DOHH2 (cell line): ENCODE results near the gene POU2F1.

Experiments
- H3F3A ChIP-seq: fragments of 200-600 bp; sonication (generic), shearing (Covaris generic); 2 replicates; pipeline ENCODE4 v1.6.0; 2016; ENCODE audit warnings: antibody characterized with exemption, mild to moderate bottlenecking; ENCODE audit not compliant: control insufficient read depth, insufficient read depth
- H3K27ac ChIP-seq: fragments of 200-600 bp; sonication (generic); 2 replicates; pipeline ENCODE4 v1.5.1; 2014; ENCODE audit warnings: low read depth, mild to moderate bottlenecking, low read length, moderate library complexity
- H3K27me3 ChIP-seq: fragments of 200-600 bp; sonication (generic); 2 replicates; pipeline ENCODE4 v1.6.1; 2014; ENCODE audit warnings: mild to moderate bottlenecking, low read length, mixed read lengths; ENCODE audit not compliant: control insufficient read depth
- H3K36me3 ChIP-seq: fragments of 200-600 bp; sonication (generic); 2 replicates; pipeline ENCODE4 v1.6.1; 2014; ENCODE audit warnings: mild to moderate bottlenecking, low read length, moderate library complexity, mixed read lengths; ENCODE audit not compliant: control insufficient read depth
- H3K4me1 ChIP-seq: fragments of 200-600 bp; sonication (generic); 2 replicates; pipeline ENCODE4 v1.6.1; 2014; ENCODE audit warnings: mild to moderate bottlenecking, low read length, mixed read lengths; ENCODE audit not compliant: control insufficient read depth
- H3K4me2 ChIP-seq: fragments of 200-600 bp; sonication (generic); 2 replicates; pipeline ENCODE4 v1.6.0; 2014; ENCODE audit warnings: mild to moderate bottlenecking, low read length, moderate library complexity
- H3K4me3 ChIP-seq: fragments of 200-600 bp; sonication (generic); 2 replicates; pipeline ENCODE4 v1.5.1; 2014; ENCODE audit warnings: mild to moderate bottlenecking, low read length, mixed read lengths
- H3K79me2 ChIP-seq: fragments of 200-600 bp; sonication (generic); 2 replicates; pipeline ENCODE4 v1.6.1; 2014; ENCODE audit warnings: mild to moderate bottlenecking, low read length, mixed read lengths; ENCODE audit not compliant: control insufficient read depth
- H3K9me2 ChIP-seq: fragments of 200-600 bp; sonication (generic); replicated peaks from 2 replicates; pipeline ENCODE4 v1.6.1; 2014; ENCODE audit warnings: mild to moderate bottlenecking, low read length, mixed read lengths; ENCODE audit not compliant: control insufficient read depth
- H3K9me3 ChIP-seq: fragments of 200-600 bp; sonication (generic); 2 replicates; pipeline ENCODE4 v1.6.1; 2014; ENCODE audit warnings: antibody characterized with exemption, low read length, mixed read lengths; ENCODE audit not compliant: control insufficient read depth, insufficient read depth
- H4K20me1 ChIP-seq: fragments of 200-600 bp; sonication (generic); 2 replicates; pipeline ENCODE4 v1.6.0; 2014; ENCODE audit warnings: low read depth, mild to moderate bottlenecking, antibody characterized with exemption, low read length, moderate library complexity; ENCODE audit not compliant: control insufficient read depth, insufficient read depth
- EZH2phosphoT487 ChIP-seq: fragments of 200-600 bp; sonication (generic); IDR thresholded peaks from 2 replicates; pipeline ENCODE4 v1.6.1; 2017; ENCODE audit warnings: borderline replicate concordance, mild to moderate bottlenecking, antibody characterized with exemption, low read length, moderate library complexity, mixed read lengths
- TF ChIP-seq, protein P1 (sequence below): fragments of 200-600 bp; sonication (generic); IDR thresholded peaks from one replicate; pipeline ENCODE4 v1.5.1; 2014; ENCODE audit warnings: antibody characterized with exemption, mild to moderate bottlenecking, low read depth, low read length; ENCODE audit not compliant: poor library complexity, severe bottlenecking

POU2F1 gene

DNA sequence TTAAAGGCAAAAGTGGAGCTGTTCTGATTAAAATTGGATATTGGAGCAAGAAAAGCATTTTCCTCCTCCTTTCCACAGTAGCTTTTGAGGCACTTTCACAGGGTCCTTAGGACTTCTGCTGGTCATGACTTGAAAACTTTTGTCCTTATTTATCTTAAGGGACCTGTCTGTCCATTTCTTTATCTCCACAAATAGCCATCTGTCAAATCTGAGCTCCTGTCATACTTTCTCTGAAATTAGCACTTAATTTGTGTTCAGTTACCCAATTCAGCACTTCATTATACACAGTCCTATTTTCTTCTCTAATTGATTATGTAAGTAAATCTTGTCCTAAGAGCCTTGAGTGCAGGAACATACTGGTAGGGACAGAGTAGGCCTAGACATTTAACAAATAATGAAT lies 9.8 kb downstream of the POU2F1 start:
- peaks cover 31% of the 10 kb centered on the region for H3K4me1 ChIP-seq
- H3K4me2 ChIP-seq: no peak overlapping the region
- H3K36me3 ChIP-seq: no peaks in the 10 kb centered on the region
- peaks cover 91% of the 10 kb centered on the region for H3K79me2 ChIP-seq
- H3K27ac ChIP-seq: no peak overlapping the region
- no peaks in the 10 kb centered on the region for H3F3A ChIP-seq
- H3K27me3 ChIP-seq: no peaks in the 10 kb centered on the region
- TF ChIP-seq, protein P1, sequence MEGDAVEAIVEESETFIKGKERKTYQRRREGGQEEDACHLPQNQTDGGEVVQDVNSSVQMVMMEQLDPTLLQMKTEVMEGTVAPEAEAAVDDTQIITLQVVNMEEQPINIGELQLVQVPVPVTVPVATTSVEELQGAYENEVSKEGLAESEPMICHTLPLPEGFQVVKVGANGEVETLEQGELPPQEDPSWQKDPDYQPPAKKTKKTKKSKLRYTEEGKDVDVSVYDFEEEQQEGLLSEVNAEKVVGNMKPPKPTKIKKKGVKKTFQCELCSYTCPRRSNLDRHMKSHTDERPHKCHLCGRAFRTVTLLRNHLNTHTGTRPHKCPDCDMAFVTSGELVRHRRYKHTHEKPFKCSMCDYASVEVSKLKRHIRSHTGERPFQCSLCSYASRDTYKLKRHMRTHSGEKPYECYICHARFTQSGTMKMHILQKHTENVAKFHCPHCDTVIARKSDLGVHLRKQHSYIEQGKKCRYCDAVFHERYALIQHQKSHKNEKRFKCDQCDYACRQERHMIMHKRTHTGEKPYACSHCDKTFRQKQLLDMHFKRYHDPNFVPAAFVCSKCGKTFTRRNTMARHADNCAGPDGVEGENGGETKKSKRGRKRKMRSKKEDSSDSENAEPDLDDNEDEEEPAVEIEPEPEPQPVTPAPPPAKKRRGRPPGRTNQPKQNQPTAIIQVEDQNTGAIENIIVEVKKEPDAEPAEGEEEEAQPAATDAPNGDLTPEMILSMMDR: no peak
- no peak for TF ChIP-seq EZH2phosphoT487
- no peaks in the 10 kb centered on the region for H3K9me3 ChIP-seq
- H4K20me1 ChIP-seq: no peaks in the 10 kb centered on the region; the same call in 1 of the 2 replicates
- H3K9me2 ChIP-seq: no peaks in the 10 kb centered on the region
- H3K4me3 ChIP-seq: no peak overlapping the region

DNA sequence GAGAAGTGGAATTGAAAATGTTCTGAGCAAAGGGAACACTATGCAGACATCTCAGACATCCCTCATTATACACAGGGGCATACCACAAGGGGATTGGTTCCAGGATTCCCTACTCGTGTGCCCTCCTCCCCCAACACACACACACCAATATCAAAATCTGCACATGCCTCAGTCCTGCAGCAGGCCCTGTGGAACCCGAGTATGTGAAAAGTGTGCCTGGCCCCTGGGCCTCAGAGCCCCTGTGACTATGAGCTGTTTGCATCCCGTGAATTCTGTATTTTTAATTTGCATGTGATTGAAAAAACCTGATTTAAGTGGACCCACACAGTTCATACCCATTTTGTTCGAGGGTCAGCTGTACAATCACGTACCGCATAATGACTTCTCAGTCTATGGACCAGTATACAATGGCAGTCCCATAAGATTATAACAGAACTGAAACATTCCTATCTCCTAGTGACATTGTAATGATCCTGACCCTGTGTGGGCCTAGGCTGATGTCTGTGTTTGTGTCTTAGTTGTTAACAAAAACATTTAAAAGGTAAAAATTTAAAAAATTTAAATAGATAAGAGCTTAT lies 11.3 kb downstream of the POU2F1 start:
- Histone ChIP-seq H3K36me3 (no peaks in the 10 kb centered on the region), H3K4me3 (no peak overlapping the region), H3F3A (no peaks in the 10 kb centered on the region), H3K9me2 (no peaks in the 10 kb centered on the region), H3K4me1 (peaks cover 24% of the 10 kb centered on the region), H3K27ac (no peak overlapping the region), H3K4me2 (no peak overlapping the region), H3K27me3 (no peaks in the 10 kb centered on the region), H3K9me3 (no peaks in the 10 kb centered on the region), H4K20me1 (no peaks in the 10 kb centered on the region; the same call in 1 of the 2 replicates), H3K79me2 (peaks cover 87% of the 10 kb centered on the region)
- no peak for TF ChIP-seq EZH2phosphoT487
- TF ChIP-seq, protein P1: no peak

DNA sequence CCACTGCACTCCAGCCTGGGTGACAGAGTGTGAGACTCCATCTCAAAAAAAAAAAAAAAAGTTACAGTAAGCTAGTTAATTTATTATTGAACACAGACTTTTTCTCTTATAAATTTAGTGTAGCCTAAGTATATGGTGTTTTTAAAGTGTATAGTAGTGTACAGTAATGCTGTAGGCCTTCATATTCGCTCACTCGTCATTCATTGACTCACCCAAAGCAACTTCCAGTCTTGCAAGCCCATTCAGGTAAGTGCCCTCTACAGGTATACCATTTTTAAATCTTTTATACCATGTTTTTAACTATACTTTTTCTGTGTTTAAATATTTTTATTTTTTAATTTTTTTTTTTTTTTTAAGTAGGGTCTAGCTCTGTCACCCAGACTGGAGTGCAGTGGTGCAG lies 12.1 kb downstream of the POU2F1 start:
- TF ChIP-seq EZH2phosphoT487: no peak
- TF ChIP-seq, protein P1: no peak
- peaks cover 24% of the 10 kb centered on the region for H3K4me1 ChIP-seq
- no peak overlapping the region for H3K4me3 ChIP-seq
- no peaks in the 10 kb centered on the region; the same call in 1 of the 2 replicates for H4K20me1 ChIP-seq
- no peaks in the 10 kb centered on the region for H3K9me2 ChIP-seq
- H3F3A ChIP-seq: no peaks in the 10 kb centered on the region
- no peak overlapping the region for H3K27ac ChIP-seq
- H3K79me2 ChIP-seq: peaks cover 84% of the 10 kb centered on the region
- H3K9me3 ChIP-seq: no peaks in the 10 kb centered on the region
- no peaks in the 10 kb centered on the region for H3K36me3 ChIP-seq
- no peaks in the 10 kb centered on the region for H3K27me3 ChIP-seq
- H3K4me2 ChIP-seq: no peak overlapping the region
